NCI-H146 treated with DMSO at 0.1 percent for 48 hours (cell line): ENCODE results near the gene BSG.

Experiments used
- DNase-seq: peaks from one replicate; lab custom pipeline; 2025; ENCODE audit not compliant: unreplicated experiment; lab: John Stamatoyannopoulos, UW

Gene BSG

DNA sequence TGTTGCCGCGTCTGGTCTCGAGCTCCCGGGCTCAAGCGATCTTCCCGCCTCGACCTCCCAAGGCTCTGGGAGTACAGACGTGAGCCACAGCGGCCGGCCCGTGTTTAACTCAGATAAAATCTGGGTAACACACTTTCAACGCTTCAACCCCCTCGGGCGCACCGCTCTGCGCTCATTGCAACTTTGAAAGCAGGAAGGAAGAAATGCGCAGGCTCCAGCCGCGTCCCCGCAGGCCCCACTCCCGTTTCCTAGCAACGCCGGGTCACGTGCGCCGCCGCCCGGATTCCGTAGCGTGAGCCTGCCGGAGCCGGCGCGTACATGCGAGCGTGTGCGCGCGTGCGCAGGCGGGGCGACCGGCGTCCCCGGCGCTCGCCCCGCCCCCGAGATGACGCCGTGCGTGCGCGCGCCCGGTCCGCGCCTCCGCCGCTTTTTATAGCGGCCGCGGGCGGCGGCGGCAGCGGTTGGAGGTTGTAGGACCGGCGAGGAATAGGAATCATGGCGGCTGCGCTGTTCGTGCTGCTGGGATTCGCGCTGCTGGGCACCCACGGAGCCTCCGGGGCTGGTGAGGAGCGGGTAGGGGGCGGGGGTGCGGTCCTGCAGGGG is at the start of gene BSG:
TSS of gene BSG (plus strand) at position 457 of the 603 bp plus-strand sequence. CDS start at position 496, 39 bp downstream.
- peak; percentile 84 for DNase-seq

DNA sequence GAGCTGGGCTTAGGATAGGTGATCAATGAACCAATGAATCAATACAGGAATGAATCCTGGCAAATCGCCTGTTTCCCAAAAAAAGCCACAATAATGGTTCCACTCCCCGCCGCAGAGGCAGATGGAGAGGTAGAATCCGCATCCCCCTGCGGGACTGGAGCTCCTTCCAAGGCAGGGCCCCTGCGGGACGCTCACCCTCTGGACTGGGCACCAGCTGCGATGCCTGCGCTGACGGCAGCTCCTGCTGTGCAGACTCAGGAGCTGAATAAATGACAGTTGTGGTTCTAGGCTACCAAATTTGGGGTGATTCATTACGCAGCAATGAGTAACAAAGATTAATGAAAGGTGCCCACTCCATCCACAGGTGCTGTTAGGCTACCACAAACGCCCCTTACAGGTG is 49.7 kb upstream of the BSG start:
- DNase-seq, result no peak

DNA sequence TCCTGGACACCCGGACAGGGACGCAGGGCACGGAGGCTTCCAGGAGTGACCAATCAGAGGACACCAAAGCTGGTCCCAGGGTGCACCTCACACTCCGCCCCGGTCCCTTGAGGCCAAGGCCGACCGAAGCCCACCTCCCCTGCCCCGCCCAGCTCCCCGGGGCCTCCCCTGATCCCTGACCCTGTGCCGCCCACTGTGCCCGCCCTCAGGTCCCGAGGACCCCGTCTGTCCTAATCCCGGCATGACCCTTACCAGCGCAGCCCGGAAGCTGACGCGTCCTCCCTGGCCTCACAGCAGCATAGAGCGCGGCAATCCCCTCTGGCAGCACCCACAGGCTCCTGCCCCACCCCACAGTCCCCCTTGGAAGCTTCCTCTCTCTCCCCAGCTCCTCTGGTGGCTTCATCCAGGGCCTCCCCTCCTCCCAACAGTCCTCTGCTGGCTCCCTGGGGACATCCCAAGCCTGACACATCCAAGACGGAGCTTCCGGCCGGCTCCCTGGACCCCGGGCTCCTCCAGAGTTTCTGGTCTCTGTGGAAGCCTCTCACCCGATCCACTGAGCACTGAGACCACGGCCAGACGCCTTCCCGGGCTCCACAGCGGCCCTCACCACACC is 48.2 kb upstream of the BSG start:
- DNase-seq, result no peak

GRCh38 chr19:525029-525428 is 47.4 kb upstream of the BSG start:
- no peak for DNase-seq

GRCh38 chr19:525857-526419 is 46.5 kb upstream of the BSG start:
- no peak for DNase-seq

GRCh38 chr19:530134-531008 is 42.0 kb upstream of the BSG start:
- no peak for DNase-seq

GRCh38 chr19:531009-531752 is 41.2 kb upstream of the BSG start:
- peak; percentile 38 for DNase-seq

DNA sequence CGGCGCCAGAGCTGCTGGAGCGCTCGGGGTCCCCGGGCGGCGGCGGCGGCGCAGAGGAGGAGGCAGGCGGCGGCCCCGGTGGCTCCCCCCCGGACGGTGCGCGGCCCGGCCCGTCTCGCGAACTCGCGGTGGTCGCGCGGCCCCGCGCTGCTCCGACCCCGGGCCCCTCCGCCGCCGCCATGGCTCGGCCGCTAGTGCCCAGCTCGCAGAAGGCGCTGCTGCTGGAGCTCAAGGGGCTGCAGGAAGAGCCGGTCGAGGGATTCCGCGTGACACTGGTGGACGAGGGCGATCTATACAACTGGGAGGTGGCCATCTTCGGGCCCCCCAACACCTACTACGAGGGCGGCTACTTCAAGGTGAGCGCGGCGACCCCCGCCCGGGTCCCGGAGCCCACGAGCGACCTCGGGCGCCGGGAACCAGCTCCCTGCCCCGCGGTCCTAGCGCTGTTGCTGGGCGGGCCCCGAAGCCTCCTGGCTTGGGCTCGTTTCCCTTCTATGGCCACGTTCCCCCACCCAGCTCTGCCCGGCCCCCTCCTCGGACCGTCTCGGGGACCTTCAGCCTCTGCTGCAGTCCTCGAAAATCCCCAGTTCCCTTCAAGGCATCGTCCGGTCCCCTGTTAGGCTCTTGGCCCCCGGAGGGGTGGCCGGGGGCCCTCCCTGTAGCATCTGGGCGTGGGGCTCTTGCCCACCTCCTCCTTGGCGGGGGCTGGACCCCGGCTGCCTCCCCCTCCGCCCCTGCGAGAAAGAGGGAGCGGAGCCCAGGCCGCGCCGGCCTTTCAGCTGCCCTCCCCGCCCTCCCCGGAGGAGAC is 40.4 kb upstream of the BSG start, which contains the start of gene CDC34:
TSS of gene CDC34 (plus strand) at position 8 of the 808 bp plus-strand sequence. CDS start at position 180, 172 bp downstream.
- no peak for DNase-seq

- DNase-seq, result no peak
Observed at GRCh38 chr19:532561-533363, 39.6 kb upstream of the BSG start.

GRCh38 chr19:533364-534058 is 38.9 kb upstream of the BSG start:
- no peak for DNase-seq

DNA sequence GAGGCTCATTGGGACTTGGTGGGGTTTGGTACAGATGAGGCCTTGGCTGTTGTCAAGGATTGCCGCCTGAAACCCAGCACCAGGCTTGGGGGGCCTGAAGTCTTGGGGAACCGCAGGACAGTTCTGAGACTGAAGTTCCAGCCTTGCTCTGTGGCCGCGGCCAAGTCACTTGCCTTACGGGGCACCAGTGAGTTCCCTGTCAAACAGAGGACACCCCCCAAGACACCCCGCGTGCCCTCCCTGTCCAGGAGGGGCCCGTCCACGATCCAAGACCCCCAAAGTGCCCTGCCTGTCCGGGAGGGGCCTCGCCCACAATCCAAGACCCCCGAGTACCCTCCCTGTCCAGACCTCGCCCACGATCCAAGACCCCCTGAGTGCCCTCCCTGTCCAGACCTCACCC is 38.3 kb upstream of the BSG start:
- DNase-seq, result no peak

DNA sequence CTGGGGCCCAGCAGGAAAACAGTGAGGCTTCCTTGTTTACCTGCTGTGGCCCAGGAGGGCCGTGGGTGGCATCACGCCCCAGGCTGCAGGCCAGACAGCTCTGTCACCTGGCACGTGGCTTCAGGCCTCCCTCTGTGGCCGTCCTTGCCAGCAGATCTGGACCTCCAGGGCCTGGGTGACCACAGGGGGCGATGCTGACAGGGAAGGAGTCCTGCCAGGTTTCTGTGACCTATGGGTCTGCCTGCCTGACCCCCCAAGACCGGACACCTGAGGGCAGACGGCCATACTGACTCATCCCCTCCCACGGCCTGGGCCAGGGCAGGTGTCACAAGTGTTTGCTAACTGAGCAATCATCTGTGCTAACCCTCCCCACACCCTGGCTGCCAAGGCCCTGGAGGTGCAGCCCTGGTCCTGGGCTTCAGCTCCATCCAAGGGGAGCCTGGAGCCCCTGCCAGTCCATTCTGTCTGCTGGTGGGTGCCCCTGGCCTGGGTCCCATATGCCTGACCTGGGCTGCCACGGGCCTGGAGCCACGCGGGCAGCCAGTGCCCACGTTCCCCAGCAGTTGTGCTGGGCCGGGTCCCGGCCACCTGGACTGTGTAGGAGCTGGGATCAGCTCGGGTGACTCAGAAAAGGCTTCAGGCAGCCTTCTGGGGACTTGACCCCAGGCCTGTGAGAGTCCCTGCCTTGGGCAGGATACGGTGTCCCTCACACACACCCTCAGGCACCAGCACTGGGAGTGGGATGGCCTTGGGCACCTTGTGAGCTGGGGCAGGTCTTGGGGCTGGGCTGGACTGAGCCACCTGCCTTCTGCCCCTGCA is 37.2 kb upstream of the BSG start:
- no peak for DNase-seq

- DNase-seq, result no peak
Observed at GRCh38 chr19:536031-536880, 36.1 kb upstream of the BSG start.

GRCh38 chr19:536881-537404 is 35.5 kb upstream of the BSG start:
- DNase-seq, result no peak

DNA sequence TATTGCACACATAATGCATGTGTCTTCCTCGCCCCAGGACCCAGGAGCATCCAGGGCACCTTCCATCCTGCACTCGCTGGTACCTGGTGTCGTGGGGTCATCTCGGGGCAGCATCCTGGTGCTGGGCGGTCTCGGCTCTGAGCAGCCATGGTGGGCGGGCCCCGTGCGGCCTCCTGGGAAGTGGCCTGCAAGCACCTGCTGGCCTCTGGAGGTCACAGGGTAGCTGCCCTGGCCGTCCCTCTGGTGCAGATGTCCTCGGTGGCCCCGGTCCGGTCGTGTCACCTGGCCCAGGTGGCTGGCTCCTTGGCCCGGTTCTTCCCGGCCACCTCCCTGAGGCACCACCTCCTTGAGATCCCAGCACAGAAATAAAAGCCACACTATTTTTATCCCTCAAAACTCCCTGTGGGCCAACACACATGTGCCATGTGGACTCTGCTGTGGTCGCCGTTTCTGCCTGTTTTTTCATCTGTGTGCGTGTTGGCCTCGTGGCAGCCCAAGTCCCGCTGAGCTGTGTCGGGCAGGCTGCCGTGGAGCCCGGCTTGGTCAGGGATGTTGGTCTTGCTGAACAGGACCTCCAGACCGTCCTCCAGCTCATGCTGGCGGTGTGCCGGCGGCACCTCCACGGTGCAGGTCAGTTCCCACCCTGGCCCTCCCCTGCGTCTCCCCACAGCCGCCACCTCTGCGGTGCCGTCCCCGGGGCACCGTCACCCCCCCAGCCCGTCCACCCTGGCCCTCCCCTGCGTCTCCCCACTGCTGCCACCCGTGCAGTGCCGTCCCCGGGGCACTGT is 33.6 kb upstream of the BSG start:
- no peak for DNase-seq
